ENCODE data around the gene ASB1.

DNA sequence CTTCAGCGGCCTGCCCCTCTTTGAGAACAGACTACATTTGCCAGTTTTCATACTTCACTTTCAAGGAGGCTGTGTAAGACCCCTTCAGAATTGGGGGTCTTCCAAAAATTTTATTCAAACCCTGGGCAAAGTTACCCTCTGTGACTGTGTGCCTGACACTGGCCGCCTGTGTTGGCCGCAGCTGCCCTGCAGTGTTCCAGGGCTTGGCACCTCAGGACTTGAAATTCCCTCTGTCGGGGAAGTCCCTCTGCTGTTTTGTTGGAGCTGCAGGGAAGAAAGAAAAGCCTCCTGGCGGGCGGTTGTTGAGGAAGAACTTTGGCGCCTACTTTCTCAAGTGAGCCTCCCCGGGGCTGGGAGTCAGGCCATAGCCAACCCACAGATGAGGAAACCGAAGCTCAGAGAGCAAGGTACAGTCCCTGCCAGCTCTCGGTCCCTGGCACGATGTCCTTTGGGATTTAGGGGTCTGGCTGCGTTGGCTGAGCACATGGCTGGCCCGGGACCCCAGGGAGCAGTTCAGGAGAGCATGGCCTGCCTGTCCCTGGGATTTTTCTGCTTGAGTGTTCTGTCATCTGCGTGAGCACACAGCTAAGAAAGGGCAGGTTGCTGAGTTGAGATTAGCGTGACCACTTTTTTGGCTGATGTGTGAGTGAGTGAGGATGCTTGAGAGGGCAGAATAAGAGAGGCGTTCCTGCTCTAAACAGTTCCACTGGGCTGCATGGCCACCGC lies 17.9 kb upstream of the ASB1 start:
- TF ChIP-seq, protein P1, sequence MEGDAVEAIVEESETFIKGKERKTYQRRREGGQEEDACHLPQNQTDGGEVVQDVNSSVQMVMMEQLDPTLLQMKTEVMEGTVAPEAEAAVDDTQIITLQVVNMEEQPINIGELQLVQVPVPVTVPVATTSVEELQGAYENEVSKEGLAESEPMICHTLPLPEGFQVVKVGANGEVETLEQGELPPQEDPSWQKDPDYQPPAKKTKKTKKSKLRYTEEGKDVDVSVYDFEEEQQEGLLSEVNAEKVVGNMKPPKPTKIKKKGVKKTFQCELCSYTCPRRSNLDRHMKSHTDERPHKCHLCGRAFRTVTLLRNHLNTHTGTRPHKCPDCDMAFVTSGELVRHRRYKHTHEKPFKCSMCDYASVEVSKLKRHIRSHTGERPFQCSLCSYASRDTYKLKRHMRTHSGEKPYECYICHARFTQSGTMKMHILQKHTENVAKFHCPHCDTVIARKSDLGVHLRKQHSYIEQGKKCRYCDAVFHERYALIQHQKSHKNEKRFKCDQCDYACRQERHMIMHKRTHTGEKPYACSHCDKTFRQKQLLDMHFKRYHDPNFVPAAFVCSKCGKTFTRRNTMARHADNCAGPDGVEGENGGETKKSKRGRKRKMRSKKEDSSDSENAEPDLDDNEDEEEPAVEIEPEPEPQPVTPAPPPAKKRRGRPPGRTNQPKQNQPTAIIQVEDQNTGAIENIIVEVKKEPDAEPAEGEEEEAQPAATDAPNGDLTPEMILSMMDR (conservative IDR thresholded peaks at IDR 0.05 in 1 of 2, IDR thresholded peaks at IDR 0.05 in 1 of 2; ENCODE audit: low read depth in 1 of 2, low read length in 2 of 2), result no peak
- TF ChIP-seq EZH2 (IDR thresholded peaks at IDR 0.05; ENCODE audit: low read length, missing control alignments), result no peak
